Posterior cingulate gyrus (tissue), 11 donors: ENCODE results near the gene SELENOK.
A peak's percentile ranks its signal among the peaks of the same experiment; 100 is the strongest.

Experiments
- DNase-seq, 10 donors: peaks; one replicate each; pipeline versions ENCODE4 v3.0.0 to v3.0.0-alpha.2; 2020 to 2021; ENCODE audit warnings: mixed read lengths in 3 of 10
- intact Hi-C: fragments of 100-400 bp; cut with DNase I; formaldehyde crosslinking; loops from one replicate; pipeline ENCODE4 v1.15.1; 2023

Gene SELENOK

DNA sequence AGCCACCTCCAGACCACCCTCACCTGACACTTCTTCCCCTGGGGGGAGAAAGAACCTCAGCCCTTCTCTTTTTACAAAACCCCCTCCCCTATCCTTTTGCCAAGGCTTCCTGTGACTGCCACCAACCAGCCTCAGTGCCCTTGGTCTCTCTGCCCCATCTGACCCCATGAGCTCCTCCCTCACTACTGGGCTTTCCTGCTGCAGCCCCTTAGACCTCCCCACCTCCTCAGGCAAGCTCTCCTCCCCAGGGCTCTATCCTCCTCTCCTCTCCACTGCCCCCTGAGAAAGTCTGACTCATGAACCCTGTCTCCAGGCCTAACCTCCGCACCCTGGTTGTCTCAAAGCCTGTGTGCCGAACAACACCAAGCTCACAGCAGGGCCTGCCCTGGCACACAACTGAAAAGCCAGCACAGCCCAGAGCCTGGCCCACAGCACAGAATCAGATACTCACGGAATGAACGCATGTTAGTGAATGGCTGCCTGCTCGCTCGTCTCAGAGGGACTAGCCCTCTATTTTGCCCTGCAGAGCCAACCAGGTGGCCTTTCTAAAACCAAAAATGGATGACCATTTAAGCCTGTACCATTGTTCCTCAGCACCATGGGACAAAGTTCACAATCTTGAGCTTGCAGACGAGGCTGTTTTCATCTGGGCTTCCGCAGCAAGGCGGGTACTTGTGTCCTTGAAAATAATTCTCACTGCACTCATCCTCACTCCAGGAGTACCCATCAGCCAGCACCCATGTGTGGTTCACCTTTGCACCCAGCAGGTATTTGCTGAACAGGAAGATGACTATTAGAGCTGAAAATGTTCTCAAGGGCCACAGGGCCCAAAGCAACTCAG lies 47.2 kb downstream of the SELENOK start:
- DNase-seq: peak in 2 of 10 donors; percentile 47 to 88
- intact Hi-C loops: no loop called here

DNA sequence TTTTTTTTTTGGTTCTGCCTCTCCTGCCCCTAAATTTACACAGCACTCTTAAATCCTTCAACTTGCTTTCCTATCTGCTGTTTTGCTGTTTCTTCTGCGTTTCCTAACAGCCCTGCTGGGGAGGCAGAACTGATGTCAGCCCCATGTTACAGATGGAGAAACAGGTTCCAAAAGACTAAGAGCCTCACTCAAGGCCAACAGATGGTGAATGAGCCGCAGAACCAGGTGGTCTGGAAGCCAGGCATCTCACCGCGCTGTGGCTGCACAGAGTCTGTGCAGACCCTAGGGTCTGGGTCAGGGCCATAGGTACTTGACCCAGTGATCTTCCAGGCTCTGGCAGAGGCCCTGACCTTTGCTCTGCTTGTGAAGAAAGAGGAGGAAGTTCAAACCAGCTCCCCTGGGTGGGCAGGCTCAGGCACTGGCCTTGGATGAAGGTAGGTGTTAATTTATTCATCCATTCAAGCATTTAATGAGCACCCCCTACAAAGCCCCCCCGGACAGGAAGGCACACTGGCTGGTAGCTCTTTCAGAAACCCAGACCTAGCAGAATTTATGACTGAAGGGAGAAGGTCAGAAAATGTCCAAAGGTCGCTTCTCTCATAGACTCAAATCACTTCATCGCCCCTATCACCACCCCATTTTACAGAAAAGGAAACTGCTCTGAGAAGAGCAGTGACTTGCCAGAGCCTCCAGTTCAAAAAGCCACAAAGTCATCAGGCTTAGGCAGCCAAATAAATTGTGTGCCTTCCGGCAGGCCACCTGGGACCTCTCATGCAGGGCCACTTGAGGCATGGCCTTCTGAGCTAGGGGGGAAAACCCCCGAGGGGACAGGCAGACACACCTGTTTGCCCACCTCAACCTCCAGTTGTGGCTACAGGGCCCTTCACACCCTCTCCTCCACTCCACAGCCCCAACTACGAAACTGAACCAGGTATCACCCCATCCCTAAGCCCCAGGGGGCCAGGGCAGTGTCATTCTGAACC lies 48.2 kb downstream of the SELENOK start:
- intact Hi-C loops: no loop called here
- peak in 1 of 10 donors; percentile 55 for DNase-seq

DNA sequence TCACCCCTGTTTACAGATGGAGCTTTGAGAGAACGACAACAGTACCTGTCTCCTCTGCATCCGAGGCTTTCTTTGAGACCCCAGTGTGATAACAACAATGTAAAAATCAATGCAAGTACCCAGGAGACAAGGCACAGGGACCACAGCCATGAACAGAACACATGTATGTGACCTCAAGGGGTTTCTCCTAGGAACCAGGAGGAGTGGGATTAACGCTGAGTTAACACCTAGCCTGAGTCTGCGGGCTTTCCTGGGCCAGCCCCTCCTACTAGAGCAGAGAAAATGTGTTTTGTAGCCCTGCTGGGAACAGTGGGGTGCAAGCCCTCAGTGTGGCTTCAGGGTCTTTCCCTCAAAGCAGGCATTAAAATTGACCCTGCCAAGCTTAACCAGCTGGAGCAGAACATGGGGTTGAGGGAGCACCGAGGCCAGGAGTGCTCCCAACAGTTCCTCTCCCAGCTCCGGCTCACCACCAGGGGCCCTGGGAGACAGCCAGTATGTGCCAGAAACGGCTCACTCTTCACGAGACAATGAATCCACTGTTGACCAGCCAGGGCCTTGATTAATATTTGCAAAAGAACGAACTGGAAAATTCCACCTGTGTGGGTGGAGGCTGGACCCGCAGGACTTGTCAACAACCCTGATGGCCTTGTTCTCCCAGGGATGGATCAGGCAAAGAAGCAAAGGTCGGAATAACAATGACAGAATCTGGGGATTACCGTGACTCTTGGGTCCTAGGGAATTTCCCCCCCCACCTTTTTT lies 49.0 kb downstream of the SELENOK start:
- intact Hi-C loops: no loop called here
- DNase-seq: peak; percentile 59 to 97 (median 82)

DNA sequence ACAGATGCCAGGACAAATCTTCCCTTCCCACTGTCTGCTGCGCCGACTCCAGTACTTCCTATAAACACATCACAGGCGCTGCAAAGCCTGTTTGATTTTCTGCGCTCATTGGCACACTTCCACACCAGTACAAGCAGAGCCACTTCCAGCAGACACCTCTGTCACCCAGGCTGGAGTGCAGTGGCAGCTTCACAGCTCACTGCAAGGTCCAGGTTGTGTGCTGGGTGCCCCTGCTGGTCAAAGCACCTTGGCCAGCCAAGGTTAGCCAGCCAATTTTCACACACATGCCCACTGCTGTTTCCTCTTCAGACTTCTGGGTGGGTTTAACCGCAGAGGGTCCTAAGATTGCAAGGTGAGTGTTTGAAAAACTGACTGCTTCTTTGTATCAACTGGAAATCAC lies 50.4 kb downstream of the SELENOK start:
- peak in 1 of 10 donors; percentile 59 for DNase-seq

DNA sequence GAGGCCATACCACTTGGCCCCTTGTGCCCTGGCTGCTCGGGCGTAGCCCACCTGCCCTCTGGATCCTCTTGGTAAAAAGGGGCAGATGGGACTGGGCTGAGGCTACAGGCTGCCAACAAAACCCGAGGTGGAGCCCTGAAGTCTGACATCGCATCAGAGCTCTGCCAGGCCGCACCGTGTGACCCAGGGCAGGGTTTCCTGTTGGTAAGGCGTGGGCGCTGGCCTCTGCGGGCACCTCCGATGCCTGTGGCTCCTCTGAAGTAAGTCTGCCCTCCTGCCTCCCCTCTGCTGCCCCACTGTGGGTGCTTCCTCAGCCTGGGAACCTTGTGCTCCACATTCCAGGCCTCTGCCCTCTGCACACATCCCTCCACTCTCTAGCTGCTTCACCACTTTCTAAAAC lies 54.3 kb downstream of the SELENOK start:
- peak in 1 of 10 donors; percentile 75 for DNase-seq
- intact Hi-C loops: no loop called here

More for the DNA sequence above, 50.4 kb downstream of the SELENOK start:
- intact Hi-C loops: no loop called here

DNA sequence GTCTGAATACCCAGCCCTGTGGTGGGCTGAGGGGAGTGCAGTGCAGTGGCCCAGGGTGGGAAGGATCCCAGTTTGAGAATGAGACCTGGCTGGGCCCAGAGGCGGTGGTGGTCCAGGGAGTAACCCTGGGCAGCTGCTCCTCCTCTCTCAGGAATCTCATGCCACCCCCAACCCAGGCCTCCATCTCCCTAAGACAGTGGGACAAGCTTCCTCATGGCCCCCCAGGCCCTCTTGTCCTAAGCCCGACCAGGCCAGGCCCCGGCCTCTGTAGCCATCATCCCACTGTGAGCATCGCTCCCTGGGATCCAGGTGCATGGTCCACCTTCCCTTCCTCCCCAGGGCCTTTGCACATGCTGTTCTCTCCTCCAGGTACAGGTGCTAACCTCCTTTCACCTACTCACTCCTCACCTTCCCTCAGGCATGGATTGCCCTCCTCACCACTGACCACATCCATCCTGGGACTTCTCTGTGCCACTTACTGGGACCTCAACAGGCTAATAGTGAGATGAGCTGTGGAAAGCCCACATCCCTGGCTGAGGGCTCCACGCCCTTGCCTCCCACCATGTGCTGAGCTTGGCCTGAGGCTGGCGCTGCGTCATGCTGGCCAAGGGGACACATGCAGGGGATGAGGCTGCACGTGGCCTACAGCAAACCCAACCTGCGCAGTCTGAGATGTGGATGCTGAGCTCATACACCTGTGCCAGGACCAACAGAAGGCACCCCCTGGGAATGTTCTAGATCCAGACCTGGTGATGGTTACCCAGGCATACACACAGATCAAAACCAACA lies 55.4 kb downstream of the SELENOK start:
- intact Hi-C loops: no loop called here
- peak in 2 of 10 donors; percentile 59 to 69 for DNase-seq

DNA sequence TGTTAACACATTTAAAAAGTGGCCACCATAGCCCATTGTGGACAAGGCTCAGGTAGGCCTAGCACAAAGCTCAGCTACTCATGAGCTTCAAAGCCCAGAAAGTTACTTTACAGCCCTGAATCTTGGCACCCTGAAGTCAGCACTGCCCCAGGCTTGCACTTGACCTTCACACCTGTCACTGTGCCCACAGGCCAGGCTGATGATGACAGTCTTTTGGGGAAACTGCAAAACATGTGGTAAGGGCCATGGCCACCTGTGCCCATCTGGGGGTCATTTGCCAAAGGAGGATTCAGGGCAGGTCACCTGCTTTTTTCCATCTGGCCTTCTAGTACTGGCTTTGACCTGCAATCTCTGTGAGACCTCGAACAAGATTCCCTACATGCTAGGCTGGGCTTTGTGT lies 56.4 kb downstream of the SELENOK start:
- no peak for DNase-seq
- intact Hi-C loops: no loop called here

DNA sequence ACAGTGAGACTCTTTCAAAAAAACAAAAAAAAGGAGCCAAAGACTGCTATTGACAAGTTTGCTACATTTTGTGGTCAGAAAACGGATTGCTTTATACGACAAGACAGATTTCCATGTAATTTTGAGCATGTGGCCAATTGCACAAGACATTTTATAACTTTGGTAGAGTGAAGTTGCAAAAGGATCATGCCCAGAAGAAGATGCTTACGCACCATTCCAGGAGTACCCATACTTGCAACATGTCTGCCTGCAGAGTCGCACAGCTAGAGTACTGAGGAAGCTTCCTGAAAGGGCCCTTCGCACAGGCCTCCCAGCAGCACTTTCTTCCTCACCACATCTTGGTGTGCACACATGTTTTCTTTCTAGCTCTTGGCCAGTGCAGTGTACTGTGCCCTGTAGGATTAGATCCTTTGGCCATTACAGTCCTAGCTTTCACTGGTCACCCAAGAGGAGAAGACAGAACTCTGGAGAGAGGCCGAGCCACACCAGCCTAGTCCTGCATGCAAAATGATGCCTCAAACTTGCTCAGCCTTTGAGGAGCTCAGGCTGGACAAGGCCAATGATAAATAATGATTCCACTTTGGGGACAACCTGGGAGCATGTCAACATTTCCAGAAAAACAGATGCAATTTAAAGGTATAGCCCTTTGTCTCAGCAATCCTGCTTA lies 57.1 kb downstream of the SELENOK start:
- DNase-seq: no peak
- intact Hi-C loops: no loop called here
